ENCODE measurements around the gene TRPV2. TPM values are rescaled to one million over a fixed set of nuclear protein-coding genes. Genes with fewer than 3 reads are reported as not detected.
"Not testable (repeated sequence)": the region's sequence is repeated elsewhere in the genome, so short reads cannot be mapped to it uniquely, and the experiment has no call there.

The TRPV2 gene
- total and polyA plus RNA-seq, 2 donors, result 29.0 to 39.8 TPM

- no peak overlapping the region for H3K4me3 ChIP-seq (ENCODE audit: low read length in 2 of 2)
- peaks cover 57 to 80% of the 10 kb centered on the region in 2 donors for H3K36me3 ChIP-seq (ENCODE audit: control insufficient read depth in 2 of 2, insufficient read depth in 2 of 2, low read length in 1 of 2)
- H3K4me1 ChIP-seq (ENCODE audit: control insufficient read depth in 2 of 2, insufficient read depth in 2 of 2, low read length in 2 of 2), result peaks cover 10 to 18% of the 10 kb centered on the region in 2 donors
- no peak for DNase-seq (ENCODE audit: low read depth in 6 of 9, low spot score in 9 of 9)
- peak overlapping the region in 1 of 2 donors; percentile 4 for H3K27ac ChIP-seq (ENCODE audit: low read depth in 1 of 2, low read length in 1 of 2)
- 94% methylated on average over 6 of the region's 6 CpGs for WGBS
- no peaks in the 10 kb centered on the region for H3K27me3 ChIP-seq (ENCODE audit: control insufficient read depth in 2 of 2, insufficient read depth in 1 of 2, low read length in 1 of 2)
- H3K9me3 ChIP-seq (ENCODE audit: control insufficient read depth in 2 of 2, insufficient read depth in 1 of 2, low read length in 1 of 2), result no peaks in the 10 kb centered on the region
Measured at GRCh38 chr17:16444258-16444886, 29.0 kb downstream of the TRPV2 start.

GRCh38 chr17:16446338-16446983, 31.1 kb downstream of the TRPV2 start:
- 99% methylated on average over 12 of the region's 12 CpGs for WGBS
- no peaks in the 10 kb centered on the region for H3K9me3 ChIP-seq (ENCODE audit: control insufficient read depth in 2 of 2, insufficient read depth in 1 of 2, low read length in 1 of 2)
- peaks cover 61 to 71% of the 10 kb centered on the region in 2 donors for H3K36me3 ChIP-seq (ENCODE audit: control insufficient read depth in 2 of 2, insufficient read depth in 2 of 2, low read length in 1 of 2)
- H3K27me3 ChIP-seq (ENCODE audit: control insufficient read depth in 2 of 2, insufficient read depth in 1 of 2, low read length in 1 of 2), result no peaks in the 10 kb centered on the region
- DNase-seq (ENCODE audit: low read depth in 6 of 9, low spot score in 9 of 9), result no peak
- H3K4me1 ChIP-seq (ENCODE audit: control insufficient read depth in 2 of 2, insufficient read depth in 2 of 2, low read length in 2 of 2), result peaks cover 0 to 6% of the 10 kb centered on the region in 2 donors
- H3K27ac ChIP-seq (ENCODE audit: low read depth in 1 of 2, low read length in 1 of 2), result no peak overlapping the region
- no peak overlapping the region for H3K4me3 ChIP-seq (ENCODE audit: low read length in 2 of 2)

- Histone ChIP-seq H3K4me3 (ENCODE audit: low read length in 2 of 2) (no peak overlapping the region), H3K27ac (ENCODE audit: low read depth in 1 of 2, low read length in 1 of 2) (no peak overlapping the region), H3K36me3 (ENCODE audit: control insufficient read depth in 2 of 2, insufficient read depth in 2 of 2, low read length in 1 of 2) (peaks cover 51 to 59% of the 10 kb centered on the region in 2 donors), H3K27me3 (ENCODE audit: control insufficient read depth in 2 of 2, insufficient read depth in 1 of 2, low read length in 1 of 2) (no peaks in the 10 kb centered on the region), H3K9me3 (ENCODE audit: control insufficient read depth in 2 of 2, insufficient read depth in 1 of 2, low read length in 1 of 2) (no peaks in the 10 kb centered on the region), H3K4me1 (ENCODE audit: control insufficient read depth in 2 of 2, insufficient read depth in 2 of 2, low read length in 2 of 2) (no peaks in the 10 kb centered on the region)
- WGBS, result 66% methylated on average over 8 of the region's 8 CpGs
- DNase-seq (ENCODE audit: low read depth in 6 of 9, low spot score in 9 of 9), result no peak
Measured at GRCh38 chr17:16447676-16448075, 32.3 kb downstream of the TRPV2 start.

GRCh38 chr17:16448490-16448889, 33.1 kb downstream of the TRPV2 start:
- WGBS, result 97% methylated on average over 6 of the region's 6 CpGs
- Histone ChIP-seq H3K27me3 (ENCODE audit: control insufficient read depth in 2 of 2, insufficient read depth in 1 of 2, low read length in 1 of 2) (no peaks in the 10 kb centered on the region), H3K27ac (ENCODE audit: low read depth in 1 of 2, low read length in 1 of 2) (no peak overlapping the region), H3K4me1 (ENCODE audit: control insufficient read depth in 2 of 2, insufficient read depth in 2 of 2, low read length in 2 of 2) (no peaks in the 10 kb centered on the region), H3K36me3 (ENCODE audit: control insufficient read depth in 2 of 2, insufficient read depth in 2 of 2, low read length in 1 of 2) (peaks cover 45 to 51% of the 10 kb centered on the region in 2 donors), H3K9me3 (ENCODE audit: control insufficient read depth in 2 of 2, insufficient read depth in 1 of 2, low read length in 1 of 2) (no peaks in the 10 kb centered on the region), H3K4me3 (ENCODE audit: low read length in 2 of 2) (no peak overlapping the region)
- DNase-seq (ENCODE audit: low read depth in 6 of 9, low spot score in 9 of 9), result no peak

GRCh38 chr17:16449121-16449570, 33.8 kb downstream of the TRPV2 start:
- WGBS, result 96% methylated on average over 11 of the region's 11 CpGs
- no peak for DNase-seq (ENCODE audit: low read depth in 6 of 9, low spot score in 9 of 9)
- no peaks in the 10 kb centered on the region for H3K4me1 ChIP-seq (ENCODE audit: control insufficient read depth in 2 of 2, insufficient read depth in 2 of 2, low read length in 2 of 2)
- no peak overlapping the region for H3K4me3 ChIP-seq (ENCODE audit: low read length in 2 of 2)
- H3K27me3 ChIP-seq (ENCODE audit: control insufficient read depth in 2 of 2, insufficient read depth in 1 of 2, low read length in 1 of 2), result no peaks in the 10 kb centered on the region
- H3K27ac ChIP-seq (ENCODE audit: low read depth in 1 of 2, low read length in 1 of 2), result no peak overlapping the region
- H3K36me3 ChIP-seq (ENCODE audit: control insufficient read depth in 2 of 2, insufficient read depth in 2 of 2, low read length in 1 of 2), result peaks cover 38 to 45% of the 10 kb centered on the region in 2 donors
- H3K9me3 ChIP-seq (ENCODE audit: control insufficient read depth in 2 of 2, insufficient read depth in 1 of 2, low read length in 1 of 2), result no peaks in the 10 kb centered on the region

- no peaks in the 10 kb centered on the region for H3K9me3 ChIP-seq (ENCODE audit: control insufficient read depth in 2 of 2, insufficient read depth in 1 of 2, low read length in 1 of 2)
- no peak overlapping the region for H3K27ac ChIP-seq (ENCODE audit: low read depth in 1 of 2, low read length in 1 of 2)
- 98% methylated on average over 4 of the region's 4 CpGs for WGBS
- no peak for DNase-seq (ENCODE audit: low read depth in 6 of 9, low spot score in 9 of 9)
- H3K4me1 ChIP-seq (ENCODE audit: control insufficient read depth in 2 of 2, insufficient read depth in 2 of 2, low read length in 2 of 2), result no peaks in the 10 kb centered on the region
- peaks cover 33 to 41% of the 10 kb centered on the region in 2 donors for H3K36me3 ChIP-seq (ENCODE audit: control insufficient read depth in 2 of 2, insufficient read depth in 2 of 2, low read length in 1 of 2)
- no peaks in the 10 kb centered on the region for H3K27me3 ChIP-seq (ENCODE audit: control insufficient read depth in 2 of 2, insufficient read depth in 1 of 2, low read length in 1 of 2)
- no peak overlapping the region for H3K4me3 ChIP-seq (ENCODE audit: low read length in 2 of 2)
Measured at GRCh38 chr17:16450028-16450427, 34.7 kb downstream of the TRPV2 start.

- not testable (repeated sequence) for H3K27me3 ChIP-seq (ENCODE audit: control insufficient read depth in 2 of 2, insufficient read depth in 1 of 2, low read length in 1 of 2); H3K4me1 ChIP-seq (ENCODE audit: control insufficient read depth in 2 of 2, insufficient read depth in 2 of 2, low read length in 2 of 2); H3K27ac ChIP-seq (ENCODE audit: low read depth in 1 of 2, low read length in 1 of 2); H3K9me3 ChIP-seq (ENCODE audit: control insufficient read depth in 2 of 2, insufficient read depth in 1 of 2, low read length in 1 of 2); H3K4me3 ChIP-seq (ENCODE audit: low read length in 2 of 2); DNase-seq (ENCODE audit: low read depth in 6 of 9, low spot score in 9 of 9)
- H3K36me3 ChIP-seq (ENCODE audit: control insufficient read depth in 2 of 2, insufficient read depth in 2 of 2, low read length in 1 of 2), result peaks cover 23 to 25% of the 10 kb centered on the region in 2 donors
- WGBS, result 97% methylated on average over 8 of the region's 8 CpGs
Measured at GRCh38 chr17:16452268-16452667, 36.9 kb downstream of the TRPV2 start.

GRCh38 chr17:16453493-16453851, 38.1 kb downstream of the TRPV2 start:
- no peak overlapping the region for H3K4me3 ChIP-seq (ENCODE audit: low read length in 2 of 2)
- no peaks in the 10 kb centered on the region for H3K4me1 ChIP-seq (ENCODE audit: control insufficient read depth in 2 of 2, insufficient read depth in 2 of 2, low read length in 2 of 2)
- no peak overlapping the region for H3K27ac ChIP-seq (ENCODE audit: low read depth in 1 of 2, low read length in 1 of 2)
- no peaks in the 10 kb centered on the region for H3K9me3 ChIP-seq (ENCODE audit: control insufficient read depth in 2 of 2, insufficient read depth in 1 of 2, low read length in 1 of 2)
- H3K27me3 ChIP-seq (ENCODE audit: control insufficient read depth in 2 of 2, insufficient read depth in 1 of 2, low read length in 1 of 2), result no peaks in the 10 kb centered on the region
- WGBS, result 94% methylated on average over 4 of the region's 4 CpGs
- DNase-seq (ENCODE audit: low read depth in 6 of 9, low spot score in 9 of 9), result no peak
- H3K36me3 ChIP-seq (ENCODE audit: control insufficient read depth in 2 of 2, insufficient read depth in 2 of 2, low read length in 1 of 2), result peaks cover 13 to 14% of the 10 kb centered on the region in 2 donors

GRCh38 chr17:16455997-16456741, 40.8 kb downstream of the TRPV2 start:
- Histone ChIP-seq H3K4me1 (ENCODE audit: control insufficient read depth in 2 of 2, insufficient read depth in 2 of 2, low read length in 2 of 2) (no peaks in the 10 kb centered on the region), H3K36me3 (ENCODE audit: control insufficient read depth in 2 of 2, insufficient read depth in 2 of 2, low read length in 1 of 2) (peaks cover 0 to 4% of the 10 kb centered on the region in 2 donors), H3K27ac (ENCODE audit: low read depth in 1 of 2, low read length in 1 of 2) (no peak overlapping the region), H3K9me3 (ENCODE audit: control insufficient read depth in 2 of 2, insufficient read depth in 1 of 2, low read length in 1 of 2) (no peaks in the 10 kb centered on the region), H3K4me3 (ENCODE audit: low read length in 2 of 2) (no peak overlapping the region), H3K27me3 (ENCODE audit: control insufficient read depth in 2 of 2, insufficient read depth in 1 of 2, low read length in 1 of 2) (no peaks in the 10 kb centered on the region)
- no peak for DNase-seq (ENCODE audit: low read depth in 6 of 9, low spot score in 9 of 9)
- WGBS, result 94% methylated on average over 5 of the region's 5 CpGs
